IPS-18c (cell line): ENCODE measurements around the gene RAG1.

ENCODE experiments used
- H3K4me3 ChIP-seq: 2 replicates; pipeline ENCODE4 v1.7.0; 2013; ENCODE audit warnings: low read depth, mild to moderate bottlenecking, low read length, moderate library complexity; ENCODE audit not compliant: insufficient read depth
- H3K9me3 ChIP-seq: one replicate; pipeline ENCODE4 v1.6.1; 2013; ENCODE audit warnings: mild to moderate bottlenecking, low read length, moderate library complexity; ENCODE audit not compliant: control insufficient read depth, insufficient read depth

Gene RAG1

GRCh38 chr11:36617543-36618362 is 49.9 kb downstream of the RAG1 start:
- no peak overlapping the region for H3K4me3 ChIP-seq

GRCh38 chr11:36618363-36619047 is 50.7 kb downstream of the RAG1 start:
- H3K4me3 ChIP-seq, result no peak overlapping the region
- H3K9me3 ChIP-seq, result no peaks in the 10 kb centered on the region

More at GRCh38 chr11:36617543-36618362, 49.9 kb downstream of the RAG1 start:
- no peaks in the 10 kb centered on the region for H3K9me3 ChIP-seq

GRCh38 chr11:36619502-36619901 is 51.7 kb downstream of the RAG1 start:
- no peaks in the 10 kb centered on the region for H3K9me3 ChIP-seq
- H3K4me3 ChIP-seq, result no peak overlapping the region

GRCh38 chr11:36620246-36620645 is 52.4 kb downstream of the RAG1 start:
- Histone ChIP-seq H3K4me3 (no peak overlapping the region), H3K9me3 (no peaks in the 10 kb centered on the region)

- Histone ChIP-seq H3K4me3 (no peak overlapping the region), H3K9me3 (no peaks in the 10 kb centered on the region)
Observed at GRCh38 chr11:36622431-36623136, 54.8 kb downstream of the RAG1 start.

GRCh38 chr11:36623494-36623893 is 55.7 kb downstream of the RAG1 start:
- H3K4me3 ChIP-seq, result no peak overlapping the region
- no peaks in the 10 kb centered on the region for H3K9me3 ChIP-seq

GRCh38 chr11:36627006-36627405 is 59.2 kb downstream of the RAG1 start:
- no peak overlapping the region for H3K4me3 ChIP-seq
- no peaks in the 10 kb centered on the region for H3K9me3 ChIP-seq

GRCh38 chr11:36627471-36627870 is 59.7 kb downstream of the RAG1 start:
- Histone ChIP-seq H3K9me3 (no peaks in the 10 kb centered on the region), H3K4me3 (no peak overlapping the region)

- Histone ChIP-seq H3K9me3 (no peaks in the 10 kb centered on the region), H3K4me3 (no peak overlapping the region)
Observed at GRCh38 chr11:36628141-36628540, 60.3 kb downstream of the RAG1 start.

GRCh38 chr11:36628765-36629244 is 61.0 kb downstream of the RAG1 start:
- no peaks in the 10 kb centered on the region for H3K9me3 ChIP-seq

More at GRCh38 chr11:36628765-36629244, 61.0 kb downstream of the RAG1 start:
- H3K4me3 ChIP-seq, result no peak overlapping the region
